WTC11 (cell line): ENCODE results near the gene MITF. TPM values are rescaled to one million over a fixed set of nuclear protein-coding genes. Genes with fewer than 3 reads are reported as not detected.

ENCODE experiments used
- ATAC-seq: fragments of 200-7000 bp; cut with Tn5 transposase; 2 replicates; pipeline ENCODE4 v1.10.0; 2021; ENCODE audit warnings: mild to moderate bottlenecking, moderate library complexity
- CTCF ChIA-PET: fragments of 300-600 bp; sonication (Branson Sonifier 250); formaldehyde crosslinking; loops from one replicate; lab custom pipeline; 2021; ENCODE audit warnings: antibody characterized with exemption; lab: Charles Lee
- POLR2A ChIA-PET: fragments of 350-600 bp; sonication (Branson Sonifier 250); formaldehyde crosslinking; loops from one replicate; lab custom pipeline; 2021; ENCODE audit warnings: antibody characterized with exemption; lab: Charles Lee
- DNase-seq: peaks from one replicate; pipeline ENCODE4 v3.0.0; 2021; ENCODE audit warnings: low spot score
- H3K27ac Mint-ChIP-seq: 2 replicates; pipeline ENCODE4 v1.8.0; 2021; ENCODE audit warnings: mixed read lengths
- H3K27me3 Mint-ChIP-seq: 2 replicates; pipeline ENCODE4 v1.8.0; 2021; ENCODE audit warnings: low read depth, mild to moderate bottlenecking, moderate library complexity, mixed read lengths
- H3K36me3 Mint-ChIP-seq: 2 replicates; pipeline ENCODE4 v1.8.0; 2021; ENCODE audit warnings: mixed read lengths
- H3K4me1 Mint-ChIP-seq: 2 replicates; pipeline ENCODE4 v1.8.0; 2022; ENCODE audit warnings: mixed read lengths
- H3K4me3 Mint-ChIP-seq: 2 replicates; pipeline ENCODE4 v1.8.0; 2021; ENCODE audit warnings: mild to moderate bottlenecking, moderate library complexity, mixed read lengths
- H3K9me3 Mint-ChIP-seq: 2 replicates; pipeline ENCODE4 v1.8.0; 2021; ENCODE audit warnings: mixed read lengths
- CBFB ChIP-seq: sonication (generic); formaldehyde crosslinking; IDR thresholded peaks from 2 replicates; pipeline ENCODE4 v1.8.1; 2022; ENCODE audit warnings: mild to moderate bottlenecking, low read depth, missing genetic modification reagents
- HMGA2 ChIP-seq: fragments of 250-450 bp; sonication (Bioruptor Pico); IDR thresholded peaks from 2 replicates; pipeline ENCODE4 v1.4.0; 2021; ENCODE audit warnings: mild to moderate bottlenecking, moderate library complexity
- HMGXB4 ChIP-seq: sonication (generic); formaldehyde crosslinking; IDR thresholded peaks from 2 replicates; pipeline ENCODE4 v1.8.1; 2023; ENCODE audit warnings: mild to moderate bottlenecking, moderate library complexity, missing genetic modification reagents
- MAX ChIP-seq: sonication (generic); formaldehyde crosslinking; IDR thresholded peaks from 2 replicates; pipeline ENCODE4 v1.8.0; 2022; ENCODE audit warnings: mild to moderate bottlenecking, missing genetic modification reagents
- NFATC4 ChIP-seq: fragments of 250-450 bp; sonication (Bioruptor Pico); IDR thresholded peaks from 2 replicates; pipeline ENCODE4 v1.9.0; 2021; ENCODE audit warnings: mild to moderate bottlenecking
- NR1H2 ChIP-seq: sonication (generic); formaldehyde crosslinking; IDR thresholded peaks from 2 replicates; pipeline ENCODE4 v1.9.0; 2021; ENCODE audit warnings: mild to moderate bottlenecking, moderate library complexity, missing genetic modification reagents
- OVOL2 ChIP-seq: fragments of 250-450 bp; sonication (Bioruptor Pico); IDR thresholded peaks from 2 replicates; pipeline ENCODE4 v1.9.0; 2021; ENCODE audit warnings: mild to moderate bottlenecking, borderline replicate concordance
- RORB ChIP-seq: fragments of 250-450 bp; sonication (Bioruptor Pico); IDR thresholded peaks from 2 replicates; pipeline ENCODE4 v1.9.0; 2021; ENCODE audit warnings: mild to moderate bottlenecking
- SMAD3 ChIP-seq: sonication (generic); formaldehyde crosslinking; IDR thresholded peaks from 2 replicates; pipeline ENCODE4 v1.8.0; 2022; ENCODE audit warnings: missing genetic modification reagents, mild to moderate bottlenecking, borderline replicate concordance
- SMAD4 ChIP-seq: sonication (generic); formaldehyde crosslinking; IDR thresholded peaks from 2 replicates; pipeline ENCODE4 v1.8.0; 2022; ENCODE audit warnings: mild to moderate bottlenecking, missing genetic modification reagents
- SOX15 ChIP-seq: fragments of 250-450 bp; sonication (Bioruptor Pico); IDR thresholded peaks from 2 replicates; pipeline ENCODE4 v1.9.0; 2021; ENCODE audit warnings: mild to moderate bottlenecking
- SP1 ChIP-seq: sonication (generic); formaldehyde crosslinking; conservative IDR thresholded peaks from 2 replicates; pipeline ENCODE4 v1.8.1; 2022; ENCODE audit warnings: missing genetic modification reagents
- TEAD4 ChIP-seq: sonication (generic); formaldehyde crosslinking; IDR thresholded peaks from 2 replicates; pipeline ENCODE4 v1.8.0; 2022; ENCODE audit warnings: mild to moderate bottlenecking, missing genetic modification reagents
- TP53 ChIP-seq: sonication (generic); formaldehyde crosslinking; IDR thresholded peaks from 2 replicates; pipeline ENCODE4 v1.8.1; 2023; ENCODE audit warnings: mild to moderate bottlenecking, missing genetic modification reagents
- ZNF416 ChIP-seq: fragments of 250-450 bp; sonication (Bioruptor Pico); IDR thresholded peaks from 2 replicates; pipeline ENCODE4 v1.9.0; 2021; ENCODE audit warnings: mild to moderate bottlenecking, inconsistent platforms
- ZNF425 ChIP-seq: fragments of 250-450 bp; sonication (Bioruptor Pico); conservative IDR thresholded peaks from 2 replicates; pipeline ENCODE4 v1.9.0; 2021; ENCODE audit warnings: mild to moderate bottlenecking
- ZSCAN18 ChIP-seq: fragments of 250-450 bp; sonication (Bioruptor Pico); IDR thresholded peaks from 2 replicates; pipeline ENCODE4 v2.1.2; 2022; ENCODE audit warnings: mild to moderate bottlenecking, moderate library complexity
- total RNA-seq: library from RNA; stranded (reverse); gene quantifications from 3 replicates; pipeline ENCODE4 v1.2.3, GENCODE V29; 2021
- TF ChIP-seq, protein P1 (sequence below): fragments of 200-600 bp; IDR thresholded peaks from 2 replicates; pipeline ENCODE4 v1.8.0; 2022; ENCODE audit warnings: antibody characterized with exemption
- TF ChIP-seq, protein P2 (sequence below): sonication (generic); formaldehyde crosslinking; IDR thresholded peaks from 2 replicates; pipeline ENCODE4 v1.8.1; 2022; ENCODE audit warnings: low read depth, mild to moderate bottlenecking, moderate library complexity, missing genetic modification reagents, borderline replicate concordance
- TF ChIP-seq, protein P3 (sequence below): sonication (generic); formaldehyde crosslinking; conservative IDR thresholded peaks from 2 replicates; pipeline ENCODE4 v1.8.1; 2023; ENCODE audit warnings: mild to moderate bottlenecking, low read depth, missing genetic modification reagents, moderate library complexity
- TF ChIP-seq, protein P4 (sequence below): sonication (generic); formaldehyde crosslinking; IDR thresholded peaks from 2 replicates; pipeline ENCODE4 v1.8.0; 2022; ENCODE audit warnings: missing genetic modification reagents

The MITF gene
- total RNA-seq, 1 experiment from 2014 or later, result 1.3 TPM

DNA sequence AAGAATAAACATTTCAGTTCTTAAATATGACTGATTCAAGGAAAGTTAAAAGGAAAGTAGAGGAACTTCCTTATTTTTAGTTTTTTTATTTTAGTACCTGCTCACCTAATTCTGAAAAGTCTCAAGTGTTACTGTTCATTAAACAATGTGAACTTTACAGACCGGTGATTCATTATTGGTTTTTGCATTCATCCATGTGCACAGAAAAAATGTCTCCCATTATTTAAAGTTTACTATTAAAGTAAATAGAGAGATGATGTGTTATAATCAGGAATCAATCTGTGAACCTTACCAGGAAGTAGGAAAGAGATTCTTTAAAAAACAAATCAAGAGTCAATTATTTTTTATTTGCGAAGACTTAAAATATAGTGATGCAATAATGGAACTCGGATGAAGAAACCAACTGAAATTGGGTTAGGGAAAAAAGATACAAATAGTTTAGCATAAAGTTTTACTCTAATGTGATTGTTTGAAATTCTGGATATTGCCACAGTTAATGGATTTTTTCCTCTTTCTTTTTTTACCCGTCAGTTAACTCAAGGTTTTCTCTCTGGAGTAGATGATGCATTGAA lies 140.9 kb downstream of the MITF start:
- Mint-ChIP-seq H3K36me3 (no peaks in the 10 kb centered on the region), H3K4me1 (peaks cover 18% of the 10 kb centered on the region), H3K27ac (no peak overlapping the region), H3K4me3 (no peak overlapping the region), H3K9me3 (no peaks in the 10 kb centered on the region), H3K27me3 (no peaks in the 10 kb centered on the region)
- TF ChIP-seq CBFB (no peak), SOX15 (CRISPR knock-in tag) (no peak), ZSCAN18 (CRISPR knock-in tag) (no peak), SP1 (no peak), HMGXB4 (CRISPR knock-in tag) (no peak), ZNF416 (CRISPR knock-in tag) (no peak), NFATC4 (CRISPR knock-in tag) (no peak), SMAD4 (CRISPR knock-in tag) (no peak), TP53 (CRISPR knock-in tag) (no peak), RORB (CRISPR knock-in tag) (no peak)
- TF ChIP-seq, protein P1, sequence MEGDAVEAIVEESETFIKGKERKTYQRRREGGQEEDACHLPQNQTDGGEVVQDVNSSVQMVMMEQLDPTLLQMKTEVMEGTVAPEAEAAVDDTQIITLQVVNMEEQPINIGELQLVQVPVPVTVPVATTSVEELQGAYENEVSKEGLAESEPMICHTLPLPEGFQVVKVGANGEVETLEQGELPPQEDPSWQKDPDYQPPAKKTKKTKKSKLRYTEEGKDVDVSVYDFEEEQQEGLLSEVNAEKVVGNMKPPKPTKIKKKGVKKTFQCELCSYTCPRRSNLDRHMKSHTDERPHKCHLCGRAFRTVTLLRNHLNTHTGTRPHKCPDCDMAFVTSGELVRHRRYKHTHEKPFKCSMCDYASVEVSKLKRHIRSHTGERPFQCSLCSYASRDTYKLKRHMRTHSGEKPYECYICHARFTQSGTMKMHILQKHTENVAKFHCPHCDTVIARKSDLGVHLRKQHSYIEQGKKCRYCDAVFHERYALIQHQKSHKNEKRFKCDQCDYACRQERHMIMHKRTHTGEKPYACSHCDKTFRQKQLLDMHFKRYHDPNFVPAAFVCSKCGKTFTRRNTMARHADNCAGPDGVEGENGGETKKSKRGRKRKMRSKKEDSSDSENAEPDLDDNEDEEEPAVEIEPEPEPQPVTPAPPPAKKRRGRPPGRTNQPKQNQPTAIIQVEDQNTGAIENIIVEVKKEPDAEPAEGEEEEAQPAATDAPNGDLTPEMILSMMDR, result no peak
- TF ChIP-seq, protein P2, sequence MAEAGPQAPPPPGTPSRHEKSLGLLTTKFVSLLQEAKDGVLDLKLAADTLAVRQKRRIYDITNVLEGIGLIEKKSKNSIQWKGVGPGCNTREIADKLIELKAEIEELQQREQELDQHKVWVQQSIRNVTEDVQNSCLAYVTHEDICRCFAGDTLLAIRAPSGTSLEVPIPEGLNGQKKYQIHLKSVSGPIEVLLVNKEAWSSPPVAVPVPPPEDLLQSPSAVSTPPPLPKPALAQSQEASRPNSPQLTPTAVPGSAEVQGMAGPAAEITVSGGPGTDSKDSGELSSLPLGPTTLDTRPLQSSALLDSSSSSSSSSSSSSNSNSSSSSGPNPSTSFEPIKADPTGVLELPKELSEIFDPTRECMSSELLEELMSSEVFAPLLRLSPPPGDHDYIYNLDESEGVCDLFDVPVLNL (CRISPR knock-in tag), result no peak
- ChIA-PET CTCF (no interaction called here), POLR2A (no interaction called here)
- ATAC-seq (no peak), DNase-seq (no peak)

GRCh38 chr3:69881051-69881450 lies 141.8 kb downstream of the MITF start:
- POLR2A ChIA-PET, result no interaction called here
- no peak overlapping the region for H3K27ac Mint-ChIP-seq
- TF ChIP-seq TEAD4 (CRISPR knock-in tag) (no peak), NR1H2 (no peak), HMGA2 (no peak), OVOL2 (CRISPR knock-in tag) (no peak), SMAD3 (CRISPR knock-in tag) (no peak), MAX (no peak), ZNF425 (CRISPR knock-in tag) (no peak)
- TF ChIP-seq, protein P3, sequence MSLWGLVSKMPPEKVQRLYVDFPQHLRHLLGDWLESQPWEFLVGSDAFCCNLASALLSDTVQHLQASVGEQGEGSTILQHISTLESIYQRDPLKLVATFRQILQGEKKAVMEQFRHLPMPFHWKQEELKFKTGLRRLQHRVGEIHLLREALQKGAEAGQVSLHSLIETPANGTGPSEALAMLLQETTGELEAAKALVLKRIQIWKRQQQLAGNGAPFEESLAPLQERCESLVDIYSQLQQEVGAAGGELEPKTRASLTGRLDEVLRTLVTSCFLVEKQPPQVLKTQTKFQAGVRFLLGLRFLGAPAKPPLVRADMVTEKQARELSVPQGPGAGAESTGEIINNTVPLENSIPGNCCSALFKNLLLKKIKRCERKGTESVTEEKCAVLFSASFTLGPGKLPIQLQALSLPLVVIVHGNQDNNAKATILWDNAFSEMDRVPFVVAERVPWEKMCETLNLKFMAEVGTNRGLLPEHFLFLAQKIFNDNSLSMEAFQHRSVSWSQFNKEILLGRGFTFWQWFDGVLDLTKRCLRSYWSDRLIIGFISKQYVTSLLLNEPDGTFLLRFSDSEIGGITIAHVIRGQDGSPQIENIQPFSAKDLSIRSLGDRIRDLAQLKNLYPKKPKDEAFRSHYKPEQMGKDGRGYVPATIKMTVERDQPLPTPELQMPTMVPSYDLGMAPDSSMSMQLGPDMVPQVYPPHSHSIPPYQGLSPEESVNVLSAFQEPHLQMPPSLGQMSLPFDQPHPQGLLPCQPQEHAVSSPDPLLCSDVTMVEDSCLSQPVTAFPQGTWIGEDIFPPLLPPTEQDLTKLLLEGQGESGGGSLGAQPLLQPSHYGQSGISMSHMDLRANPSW (CRISPR knock-in tag), result no peak
- TF ChIP-seq, protein P4, sequence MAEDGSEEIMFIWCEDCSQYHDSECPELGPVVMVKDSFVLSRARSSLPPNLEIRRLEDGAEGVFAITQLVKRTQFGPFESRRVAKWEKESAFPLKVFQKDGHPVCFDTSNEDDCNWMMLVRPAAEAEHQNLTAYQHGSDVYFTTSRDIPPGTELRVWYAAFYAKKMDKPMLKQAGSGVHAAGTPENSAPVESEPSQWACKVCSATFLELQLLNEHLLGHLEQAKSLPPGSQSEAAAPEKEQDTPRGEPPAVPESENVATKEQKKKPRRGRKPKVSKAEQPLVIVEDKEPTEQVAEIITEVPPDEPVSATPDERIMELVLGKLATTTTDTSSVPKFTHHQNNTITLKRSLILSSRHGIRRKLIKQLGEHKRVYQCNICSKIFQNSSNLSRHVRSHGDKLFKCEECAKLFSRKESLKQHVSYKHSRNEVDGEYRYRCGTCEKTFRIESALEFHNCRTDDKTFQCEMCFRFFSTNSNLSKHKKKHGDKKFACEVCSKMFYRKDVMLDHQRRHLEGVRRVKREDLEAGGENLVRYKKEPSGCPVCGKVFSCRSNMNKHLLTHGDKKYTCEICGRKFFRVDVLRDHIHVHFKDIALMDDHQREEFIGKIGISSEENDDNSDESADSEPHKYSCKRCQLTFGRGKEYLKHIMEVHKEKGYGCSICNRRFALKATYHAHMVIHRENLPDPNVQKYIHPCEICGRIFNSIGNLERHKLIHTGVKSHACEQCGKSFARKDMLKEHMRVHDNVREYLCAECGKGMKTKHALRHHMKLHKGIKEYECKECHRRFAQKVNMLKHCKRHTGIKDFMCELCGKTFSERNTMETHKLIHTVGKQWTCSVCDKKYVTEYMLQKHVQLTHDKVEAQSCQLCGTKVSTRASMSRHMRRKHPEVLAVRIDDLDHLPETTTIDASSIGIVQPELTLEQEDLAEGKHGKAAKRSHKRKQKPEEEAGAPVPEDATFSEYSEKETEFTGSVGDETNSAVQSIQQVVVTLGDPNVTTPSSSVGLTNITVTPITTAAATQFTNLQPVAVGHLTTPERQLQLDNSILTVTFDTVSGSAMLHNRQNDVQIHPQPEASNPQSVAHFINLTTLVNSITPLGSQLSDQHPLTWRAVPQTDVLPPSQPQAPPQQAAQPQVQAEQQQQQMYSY (CRISPR knock-in tag), result no peak

More at GRCh38 chr3:69881051-69881450, 141.8 kb downstream of the MITF start:
- Mint-ChIP-seq H3K4me1 (peaks cover 18% of the 10 kb centered on the region), H3K9me3 (no peaks in the 10 kb centered on the region), H3K27me3 (no peaks in the 10 kb centered on the region), H3K36me3 (no peaks in the 10 kb centered on the region), H3K4me3 (no peak overlapping the region)
- ATAC-seq, result no peak
- CTCF ChIA-PET, result no interaction called here
- no peak for DNase-seq
